Neural cell (in vitro differentiated cells): Measurements from ENCODE around the gene C1QTNF8. TPM values are rescaled to one million over a fixed set of nuclear protein-coding genes. Genes with fewer than 3 reads are reported as not detected.

Experiments used
- H2AFZ ChIP-seq: fragments of 200-600, 300-800 bp; sonication (generic), shearing (Covaris generic); 2 replicates; pipeline ENCODE4 v1.6.0; 2014; ENCODE audit warnings: low read depth, mild to moderate bottlenecking, antibody characterized with exemption, low read length, moderate library complexity
- H3F3A ChIP-seq: fragments of 200-600 bp; shearing (Covaris generic); 2 replicates; pipeline ENCODE4 v1.6.1; 2016; ENCODE audit warnings: mild to moderate bottlenecking, moderate library complexity, mixed read lengths, antibody characterized with exemption, low read length; ENCODE audit not compliant: insufficient read depth, poor library complexity, severe bottlenecking
- H3K27ac ChIP-seq: fragments of 200-600, 300-800 bp; sonication (generic), shearing (Covaris generic); 2 replicates; pipeline ENCODE4 v1.5.1; 2014; ENCODE audit warnings: mild to moderate bottlenecking, low read length, moderate library complexity
- H3K27me3 ChIP-seq: fragments of 300-800, 200-600 bp; sonication (generic), shearing (Covaris generic); 2 replicates; pipeline ENCODE4 v1.6.0; 2014; ENCODE audit warnings: mild to moderate bottlenecking, low read depth, low read length, moderate library complexity; ENCODE audit not compliant: insufficient read depth
- H3K36me3 ChIP-seq: fragments of 300-800, 200-600 bp; sonication (generic), shearing (Covaris generic); 2 replicates; pipeline ENCODE4 v1.5.1; 2014; ENCODE audit warnings: mild to moderate bottlenecking, antibody characterized with exemption, low read length, moderate library complexity; ENCODE audit not compliant: insufficient read depth
- H3K4me2 ChIP-seq: fragments of 300-800, 200-600 bp; sonication (generic), shearing (Covaris generic); 2 replicates; pipeline ENCODE4 v1.6.0; 2014; ENCODE audit warnings: mild to moderate bottlenecking, low read length
- H3K4me3 ChIP-seq: fragments of 300-800, 200-600 bp; sonication (generic), shearing (Covaris generic); 2 replicates; pipeline ENCODE4 v1.5.1; 2014; ENCODE audit warnings: mild to moderate bottlenecking, low read length, moderate library complexity
- H3K79me2 ChIP-seq: fragments of 200-600 bp; shearing (Covaris generic); replicated peaks from 2 replicates; pipeline ENCODE4 v1.6.0; 2014; ENCODE audit warnings: mild to moderate bottlenecking, low read length, moderate library complexity; ENCODE audit not compliant: insufficient read depth
- H3K9ac ChIP-seq: fragments of 300-800, 200-600 bp; sonication (generic), shearing (Covaris generic); 2 replicates; pipeline ENCODE4 v1.6.1; 2016; ENCODE audit warnings: mild to moderate bottlenecking, low read length, mixed read lengths
- H3K9me2 ChIP-seq: fragments of 200-600 bp; shearing (Covaris generic); 2 replicates; pipeline ENCODE4 v1.6.1; 2016; ENCODE audit warnings: mild to moderate bottlenecking, low read length, mixed read lengths; ENCODE audit not compliant: insufficient read depth
- H3K9me3 ChIP-seq: fragments of 200-600, 300-800 bp; sonication (generic), shearing (Covaris generic); 2 replicates; pipeline ENCODE4 v1.6.1; 2016; ENCODE audit warnings: mild to moderate bottlenecking, mixed run types, low read length, moderate library complexity, mixed read lengths
- H4K20me1 ChIP-seq: fragments of 200-600 bp; shearing (Covaris generic); 2 replicates; pipeline ENCODE4 v1.6.1; 2016; ENCODE audit warnings: mild to moderate bottlenecking, mixed run types; ENCODE audit not compliant: insufficient read depth
- CTCF ChIP-seq: fragments of 450-650 bp; IDR thresholded peaks from 2 replicates; pipeline ENCODE4 v1.5.1; 2014; ENCODE audit warnings: antibody characterized with exemption, mild to moderate bottlenecking, moderate library complexity; ENCODE audit not compliant: poor library complexity, severe bottlenecking
- EP300 ChIP-seq: fragments of 450-650 bp; conservative IDR thresholded peaks from 2 replicates; pipeline ENCODE4 v1.6.1; 2014; ENCODE audit warnings: antibody characterized with exemption, mild to moderate bottlenecking, moderate library complexity; ENCODE audit not compliant: poor library complexity, severe bottlenecking
- EZH2 ChIP-seq: fragments of 200-600, 300-800 bp; shearing (Covaris generic), sonication (generic); IDR thresholded peaks from 2 replicates; pipeline ENCODE4 v1.6.1; 2014; ENCODE audit warnings: antibody characterized with exemption, low read length, borderline replicate concordance, mild to moderate bottlenecking; ENCODE audit not compliant: insufficient read depth, poor library complexity, severe bottlenecking
- MXI1 ChIP-seq: fragments of 450-650 bp; conservative IDR thresholded peaks from 2 replicates; pipeline ENCODE4 v1.6.1; 2014; ENCODE audit warnings: antibody characterized with exemption, mild to moderate bottlenecking; ENCODE audit not compliant: poor library complexity, severe bottlenecking
- POLR2AphosphoS5 ChIP-seq: IDR thresholded peaks from 2 replicates; pipeline ENCODE4 v1.6.1; 2012
- RAD21 ChIP-seq: fragments of 450-650 bp; conservative IDR thresholded peaks from 2 replicates; pipeline ENCODE4 v1.6.1; 2014; ENCODE audit warnings: antibody characterized with exemption, mild to moderate bottlenecking, moderate library complexity
- REST ChIP-seq: IDR thresholded peaks from 2 replicates; pipeline ENCODE4 v1.6.1; 2012; ENCODE audit warnings: borderline replicate concordance
- SMC3 ChIP-seq: fragments of 450-650 bp; conservative IDR thresholded peaks from 2 replicates; pipeline ENCODE4 v1.6.1; 2014; ENCODE audit warnings: antibody characterized with exemption, mild to moderate bottlenecking, moderate library complexity; ENCODE audit not compliant: poor library complexity
- TAF1 ChIP-seq: IDR thresholded peaks from 2 replicates; pipeline ENCODE4 v1.6.1; 2012; ENCODE audit warnings: low read depth
- polyA plus RNA-seq: library from polyadenylated mRNA; depleted of rRNA; stranded (reverse); fragments of >200 nt; gene quantifications from 2 replicates; pipeline ENCODE4 v1.2.3, GENCODE V29; 2014

C1QTNF8 gene
- polyA plus RNA-seq, 1 donor from 2014 or later: 0.79 TPM

- no peaks in the 10 kb centered on the region for H3F3A ChIP-seq
- no peak for TF ChIP-seq EZH2
- TF ChIP-seq POLR2AphosphoS5: no peak
- TF ChIP-seq CTCF: no peak
- TF ChIP-seq SMC3: no peak
- TF ChIP-seq RAD21: no peak
- no peak for TF ChIP-seq TAF1
- TF ChIP-seq EP300: no peak
- no peak for TF ChIP-seq REST
- no peak for TF ChIP-seq MXI1
- no peaks in the 10 kb centered on the region for H3K36me3 ChIP-seq
Observed at GRCh38 chr16:1129106-1129960, 33.3 kb upstream of the C1QTNF8 start.

GRCh38 chr16:1127971-1128715 lies 32.1 kb upstream of the C1QTNF8 start:
- Histone ChIP-seq H3K9ac (no peak overlapping the region), H3K27me3 (no peaks in the 10 kb centered on the region), H2AFZ (no peak overlapping the region), H3K9me3 (no peaks in the 10 kb centered on the region), H3K9me2 (no peaks in the 10 kb centered on the region), H4K20me1 (no peaks in the 10 kb centered on the region), H3K36me3 (no peaks in the 10 kb centered on the region), H3F3A (no peaks in the 10 kb centered on the region), H3K4me2 (no peak overlapping the region), H3K79me2 (no peaks in the 10 kb centered on the region), H3K4me3 (no peak overlapping the region), H3K27ac (no peak overlapping the region)
- no peak for TF ChIP-seq TAF1
- no peak for TF ChIP-seq POLR2AphosphoS5
- no peak for TF ChIP-seq CTCF
- TF ChIP-seq EZH2: no peak
- TF ChIP-seq REST: no peak
- no peak for TF ChIP-seq MXI1
- no peak for TF ChIP-seq RAD21
- no peak for TF ChIP-seq EP300
- TF ChIP-seq SMC3: no peak

More at GRCh38 chr16:1129106-1129960, 33.3 kb upstream of the C1QTNF8 start:
- Histone ChIP-seq H3K27ac (no peak overlapping the region), H4K20me1 (no peaks in the 10 kb centered on the region), H2AFZ (no peak overlapping the region), H3K4me3 (no peak overlapping the region), H3K9ac (no peak overlapping the region), H3K4me2 (no peak overlapping the region), H3K79me2 (no peaks in the 10 kb centered on the region), H3K9me3 (no peaks in the 10 kb centered on the region), H3K27me3 (no peaks in the 10 kb centered on the region), H3K9me2 (no peaks in the 10 kb centered on the region)
